Neural progenitor cell (in vitro differentiated cells): ENCODE measurements around the gene PRSS22. TPM values are rescaled to one million over a fixed set of nuclear protein-coding genes. Genes with fewer than 3 reads are reported as not detected.

Experiments
- DNase-seq: peaks from one replicate; pipeline ENCODE4 v3.0.0-alpha.2; 2016; ENCODE audit warnings: low spot score
- H2AFZ ChIP-seq: fragments of 200-600 bp; sonication (generic); replicated peaks from 2 replicates; pipeline ENCODE4 v1.6.1; 2016; ENCODE audit warnings: antibody characterized with exemption
- H3F3A ChIP-seq: fragments of 200-600 bp; sonication (generic); 2 replicates; pipeline ENCODE4 v1.6.1; 2016; ENCODE audit warnings: antibody characterized with exemption, low read depth
- H3K27ac ChIP-seq: fragments of 200-600 bp; sonication (generic); 2 replicates; pipeline ENCODE4 v1.5.1; 2016; ENCODE audit warnings: mild to moderate bottlenecking
- H3K27me3 ChIP-seq: fragments of 200-600 bp; sonication (generic); 2 replicates; pipeline ENCODE4 v1.6.1; 2016; ENCODE audit warnings: mild to moderate bottlenecking, moderate library complexity
- H3K36me3 ChIP-seq: fragments of 200-600 bp; sonication (generic); 2 replicates; pipeline ENCODE4 v1.5.1; 2016
- H3K4me1 ChIP-seq: fragments of 200-600 bp; sonication (generic); 2 replicates; pipeline ENCODE4 v1.6.1; 2016; ENCODE audit warnings: mixed run types
- H3K4me2 ChIP-seq: fragments of 200-600 bp; sonication (generic); 2 replicates; pipeline ENCODE4 v1.6.1; 2016
- H3K4me3 ChIP-seq: fragments of 200-600 bp; sonication (generic); 2 replicates; pipeline ENCODE4 v1.5.1; 2016
- H3K79me2 ChIP-seq: fragments of 200-600 bp; sonication (generic); 2 replicates; pipeline ENCODE4 v1.6.1; 2016; ENCODE audit warnings: low read depth
- H3K9ac ChIP-seq: fragments of 200-600 bp; sonication (generic); 2 replicates; pipeline ENCODE4 v1.6.1; 2016
- H3K9me3 ChIP-seq: fragments of 200-600 bp; sonication (generic); 2 replicates; pipeline ENCODE4 v1.5.1; 2016; ENCODE audit warnings: low read depth
- H4K20me1 ChIP-seq: fragments of 200-600 bp; sonication (generic); 2 replicates; pipeline ENCODE4 v1.6.1; 2016; ENCODE audit warnings: low read depth
- H3K27ac Mint-ChIP-seq: 3 replicates; pipeline ENCODE4 v1.8.0; 2021; ENCODE audit warnings: mixed read lengths
- H3K27me3 Mint-ChIP-seq: 2 replicates; pipeline ENCODE4 v1.8.0; 2022; ENCODE audit warnings: low read depth, mild to moderate bottlenecking, inconsistent platforms, moderate library complexity, mixed read lengths; ENCODE audit not compliant: insufficient read depth
- H3K36me3 Mint-ChIP-seq: 3 replicates; pipeline ENCODE4 v1.8.0; 2021; ENCODE audit warnings: mixed read lengths
- H3K4me1 Mint-ChIP-seq: 3 replicates; pipeline ENCODE4 v1.8.0; 2021; ENCODE audit warnings: mixed read lengths
- H3K4me3 Mint-ChIP-seq: 3 replicates; pipeline ENCODE4 v1.8.0; 2021; ENCODE audit warnings: mild to moderate bottlenecking, moderate library complexity, mixed read lengths
- H3K9me3 Mint-ChIP-seq: 3 replicates; pipeline ENCODE4 v1.8.0; 2020; ENCODE audit warnings: mixed read lengths
- EZH2 ChIP-seq: fragments of 200-600 bp; sonication (generic); IDR thresholded peaks from 2 replicates; pipeline ENCODE4 v1.6.1; 2017; ENCODE audit warnings: antibody characterized with exemption, mild to moderate bottlenecking, moderate library complexity
- EZH2phosphoT487 ChIP-seq: fragments of 200-600 bp; sonication (generic); IDR thresholded peaks from 2 replicates; pipeline ENCODE4 v1.6.1; 2017; ENCODE audit warnings: antibody characterized with exemption
- total RNA-seq: library from RNA; depleted of rRNA; stranded (reverse); fragments of >200 nt; gene quantifications from 2 replicates; pipeline ENCODE4 v1.2.3, GENCODE V29; 2015; ENCODE audit warnings: low replicate concordance
- TF ChIP-seq, protein P1 (sequence below): fragments of 200-600 bp; sonication (generic); IDR thresholded peaks from 2 replicates; pipeline ENCODE4 v1.5.1; 2017; ENCODE audit warnings: antibody characterized with exemption, mild to moderate bottlenecking

PRSS22 gene
- total RNA-seq, 1 donor from 2014 or later = not detected

DNA sequence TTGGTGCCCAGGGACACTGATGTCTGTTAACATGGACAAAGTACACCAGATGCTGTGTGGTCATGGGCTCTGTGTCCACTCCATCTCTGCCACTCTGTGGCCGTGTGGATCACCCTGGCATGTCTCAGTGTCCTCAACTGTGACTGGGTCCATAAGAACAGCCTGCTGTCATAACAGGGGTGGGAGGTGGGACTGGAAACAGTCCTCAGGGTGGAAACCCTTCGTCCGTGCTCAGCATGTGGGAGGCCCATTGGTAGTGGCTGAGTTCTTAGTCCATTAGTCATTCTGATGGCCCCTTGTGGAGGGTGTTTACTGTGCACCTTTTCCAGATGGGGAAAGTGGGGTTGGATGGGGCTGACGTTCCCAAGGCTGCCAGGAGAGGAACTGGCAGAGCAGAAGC lies 37.8 kb upstream of the PRSS22 start:
- Histone ChIP-seq H3K4me2 (no peak overlapping the region), H3K27ac (no peak overlapping the region), H4K20me1 (peaks cover 13% of the 10 kb centered on the region)

DNA sequence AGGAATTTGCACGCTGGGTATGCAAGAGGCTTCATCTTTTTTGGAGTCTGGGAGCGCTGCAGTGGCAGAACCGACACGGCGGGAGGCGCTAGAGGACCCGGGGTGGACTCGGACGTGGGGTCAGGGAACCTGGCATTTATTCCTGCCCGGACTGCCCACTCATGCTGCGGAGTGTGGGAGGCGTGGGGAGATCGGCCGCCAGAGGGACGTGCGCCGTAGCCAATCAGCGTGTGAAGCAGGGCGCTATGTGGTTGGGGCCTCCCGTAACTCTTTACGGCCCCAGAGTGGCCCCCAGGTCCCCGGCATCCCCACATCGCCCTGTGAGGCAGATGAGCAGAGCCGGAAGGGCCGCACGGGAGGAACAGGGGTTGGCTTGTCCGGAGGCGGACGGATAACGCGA lies 36.3 kb upstream of the PRSS22 start:
- peaks cover 14% of the 10 kb centered on the region for H4K20me1 ChIP-seq
- no peaks in the 10 kb centered on the region for H3K27me3 ChIP-seq
- H3K27ac ChIP-seq = no peak overlapping the region
- H3K36me3 ChIP-seq = no peaks in the 10 kb centered on the region
- H3K4me3 ChIP-seq = no peak overlapping the region
- no peaks in the 10 kb centered on the region for H3K9me3 ChIP-seq
- Mint-ChIP-seq H3K4me1 (peaks cover 13% of the 10 kb centered on the region), H3K36me3 (no peaks in the 10 kb centered on the region), H3K27me3 (peaks cover 2% of the 10 kb centered on the region), H3K4me3 (no peak overlapping the region), H3K9me3 (no peaks in the 10 kb centered on the region), H3K27ac (no peak overlapping the region)
- no peak overlapping the region for H2AFZ ChIP-seq
- H3K4me2 ChIP-seq = no peak overlapping the region
- peaks cover 3% of the 10 kb centered on the region for H3F3A ChIP-seq
- DNase-seq = no peak
- H3K79me2 ChIP-seq = no peaks in the 10 kb centered on the region
- peaks cover 10% of the 10 kb centered on the region for H3K4me1 ChIP-seq
- H3K9ac ChIP-seq = no peak overlapping the region
- TF ChIP-seq, protein P1, sequence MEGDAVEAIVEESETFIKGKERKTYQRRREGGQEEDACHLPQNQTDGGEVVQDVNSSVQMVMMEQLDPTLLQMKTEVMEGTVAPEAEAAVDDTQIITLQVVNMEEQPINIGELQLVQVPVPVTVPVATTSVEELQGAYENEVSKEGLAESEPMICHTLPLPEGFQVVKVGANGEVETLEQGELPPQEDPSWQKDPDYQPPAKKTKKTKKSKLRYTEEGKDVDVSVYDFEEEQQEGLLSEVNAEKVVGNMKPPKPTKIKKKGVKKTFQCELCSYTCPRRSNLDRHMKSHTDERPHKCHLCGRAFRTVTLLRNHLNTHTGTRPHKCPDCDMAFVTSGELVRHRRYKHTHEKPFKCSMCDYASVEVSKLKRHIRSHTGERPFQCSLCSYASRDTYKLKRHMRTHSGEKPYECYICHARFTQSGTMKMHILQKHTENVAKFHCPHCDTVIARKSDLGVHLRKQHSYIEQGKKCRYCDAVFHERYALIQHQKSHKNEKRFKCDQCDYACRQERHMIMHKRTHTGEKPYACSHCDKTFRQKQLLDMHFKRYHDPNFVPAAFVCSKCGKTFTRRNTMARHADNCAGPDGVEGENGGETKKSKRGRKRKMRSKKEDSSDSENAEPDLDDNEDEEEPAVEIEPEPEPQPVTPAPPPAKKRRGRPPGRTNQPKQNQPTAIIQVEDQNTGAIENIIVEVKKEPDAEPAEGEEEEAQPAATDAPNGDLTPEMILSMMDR = no peak
- TF ChIP-seq EZH2 = no peak
- TF ChIP-seq EZH2phosphoT487 = no peak

More for the DNA sequence above, 37.8 kb upstream of the PRSS22 start:
- Histone ChIP-seq H3F3A (peaks cover 3% of the 10 kb centered on the region), H3K36me3 (no peaks in the 10 kb centered on the region), H3K4me3 (no peak overlapping the region), H3K9me3 (no peaks in the 10 kb centered on the region), H3K4me1 (peaks cover 10% of the 10 kb centered on the region), H3K27me3 (no peaks in the 10 kb centered on the region), H2AFZ (no peak overlapping the region), H3K9ac (no peak overlapping the region), H3K79me2 (no peaks in the 10 kb centered on the region)
- Mint-ChIP-seq H3K27me3 (no peaks in the 10 kb centered on the region), H3K4me3 (no peak overlapping the region), H3K27ac (no peak overlapping the region), H3K9me3 (no peaks in the 10 kb centered on the region), H3K4me1 (peaks cover 9% of the 10 kb centered on the region), H3K36me3 (no peaks in the 10 kb centered on the region)
- DNase-seq = no peak
- TF ChIP-seq EZH2phosphoT487 = no peak
- no peak for TF ChIP-seq EZH2
- TF ChIP-seq, protein P1 = no peak

DNA sequence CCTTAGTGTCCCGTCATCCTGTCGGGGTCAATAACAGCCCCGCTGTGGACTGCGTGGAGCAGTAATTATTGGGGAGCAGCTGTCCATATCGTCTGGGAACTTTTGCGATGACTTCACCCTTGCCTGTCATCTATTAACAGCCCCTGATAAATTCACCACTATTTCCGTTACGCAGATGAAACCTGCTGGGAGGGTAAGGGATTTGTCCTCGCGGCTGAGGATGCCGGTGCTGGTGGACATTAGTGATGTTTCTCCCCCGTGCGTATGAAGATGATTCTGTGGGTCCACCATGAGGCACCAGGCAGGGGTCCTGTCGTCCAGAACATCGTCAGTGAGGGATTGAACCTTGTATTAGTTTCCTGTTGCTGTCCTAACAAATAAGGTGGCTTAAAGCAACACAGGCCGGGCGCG lies 26.1 kb upstream of the PRSS22 start:
- no peak for DNase-seq
- H3K9me3 ChIP-seq = no peaks in the 10 kb centered on the region
- Mint-ChIP-seq H3K27ac (no peak overlapping the region), H3K36me3 (peaks cover 6% of the 10 kb centered on the region), H3K4me1 (peaks cover 7% of the 10 kb centered on the region), H3K27me3 (peaks cover 14% of the 10 kb centered on the region), H3K4me3 (peak overlapping the region; percentile 95), H3K9me3 (peaks cover 4% of the 10 kb centered on the region)
- H4K20me1 ChIP-seq = peaks cover 5% of the 10 kb centered on the region
- H3F3A ChIP-seq = peaks cover 5% of the 10 kb centered on the region
- no peak for TF ChIP-seq EZH2
- TF ChIP-seq, protein P1 = no peak
- TF ChIP-seq EZH2phosphoT487 = no peak
- peak overlapping the region; percentile 86 for H2AFZ ChIP-seq
- no peaks in the 10 kb centered on the region for H3K4me1 ChIP-seq
- H3K4me3 ChIP-seq = peak overlapping the region; percentile 71
- peaks cover 26% of the 10 kb centered on the region for H3K27me3 ChIP-seq
- no peak overlapping the region for H3K27ac ChIP-seq
- H3K4me2 ChIP-seq = peak overlapping the region; percentile 87
- no peaks in the 10 kb centered on the region for H3K36me3 ChIP-seq
- H3K79me2 ChIP-seq = peaks cover 16% of the 10 kb centered on the region
- H3K9ac ChIP-seq = no peak overlapping the region
